ENCODE measurements around the gene DZIP3. TPM values are rescaled to one million over a fixed set of nuclear protein-coding genes. Genes with fewer than 3 reads are reported as not detected.
"Not testable (repeated sequence)": the region's sequence is repeated elsewhere in the genome, so short reads cannot be mapped to it uniquely, and the experiment has no call there.

DZIP3 gene
- total RNA-seq, 1 donor from 2014 or later, result 4.7 TPM

DNA sequence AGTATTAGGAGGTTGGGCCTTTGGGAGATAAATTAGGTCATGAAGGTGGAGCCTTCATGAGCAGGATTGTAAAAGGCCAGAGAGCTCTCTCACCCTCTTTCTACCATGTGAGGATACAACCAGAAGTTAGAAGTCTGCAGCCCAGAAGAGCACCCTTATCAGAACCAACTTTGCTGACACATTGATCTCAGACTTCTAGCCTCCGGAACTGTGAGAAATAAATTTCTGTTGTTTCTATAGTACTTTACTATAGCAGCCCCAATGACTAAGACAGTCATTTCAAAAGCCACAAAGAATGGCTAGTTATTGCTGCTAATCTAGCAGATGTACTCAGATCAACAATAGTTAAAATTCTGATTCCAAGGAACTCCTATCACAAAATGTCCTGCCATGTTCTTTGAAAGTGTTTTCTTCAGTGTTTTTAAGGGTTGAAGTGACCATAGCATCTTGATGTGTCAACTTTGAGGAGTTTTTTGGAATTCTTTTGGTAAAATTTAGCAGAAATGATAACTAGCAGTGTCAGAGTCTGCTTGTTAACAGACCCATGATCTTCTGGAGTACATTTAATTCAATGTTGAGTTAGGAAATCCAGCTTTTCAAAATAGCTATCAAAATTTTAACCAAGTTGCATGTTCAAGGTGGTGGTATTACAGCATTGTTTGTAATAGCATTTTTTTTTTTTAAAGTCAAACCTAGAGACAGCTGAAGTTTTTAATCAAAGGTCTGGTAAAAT is 10.3 kb downstream of the DZIP3 start:
- no peak for DNase-seq (ENCODE audit: low read depth, low spot score)

DNA sequence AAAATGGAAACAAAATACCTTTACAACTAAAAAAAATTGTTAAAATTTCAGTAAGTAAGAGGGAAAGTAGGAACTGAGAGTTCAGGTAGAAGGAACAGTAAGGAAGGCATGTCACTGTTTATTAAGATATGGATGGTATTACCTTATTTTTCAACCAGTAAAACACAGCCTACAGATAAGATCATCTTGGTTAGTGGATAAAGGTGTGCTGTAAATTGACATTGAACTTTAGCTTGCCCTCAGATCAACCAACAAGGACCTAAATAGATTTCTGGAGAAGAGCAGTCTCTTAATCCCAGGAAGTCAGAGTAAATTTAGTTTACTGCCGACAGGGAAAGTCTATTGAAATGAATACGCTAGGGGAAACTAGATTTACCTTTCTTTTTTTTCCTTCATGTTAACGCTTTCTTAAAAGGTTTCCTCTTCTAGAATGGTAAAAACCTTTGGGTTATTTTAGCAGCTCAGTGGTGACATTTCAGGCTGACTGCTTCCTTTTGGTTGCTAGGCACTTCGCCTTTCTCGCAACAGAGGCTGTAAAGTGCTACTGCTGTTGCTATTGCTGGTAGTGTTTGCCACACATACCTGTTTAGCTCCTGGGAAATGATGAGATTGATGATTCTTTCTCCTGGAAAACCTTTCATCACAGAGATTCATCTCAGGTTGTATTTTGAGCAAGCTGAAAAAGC is 12.9 kb downstream of the DZIP3 start:
- DNase-seq (ENCODE audit: low read depth, low spot score), result no peak

DNA sequence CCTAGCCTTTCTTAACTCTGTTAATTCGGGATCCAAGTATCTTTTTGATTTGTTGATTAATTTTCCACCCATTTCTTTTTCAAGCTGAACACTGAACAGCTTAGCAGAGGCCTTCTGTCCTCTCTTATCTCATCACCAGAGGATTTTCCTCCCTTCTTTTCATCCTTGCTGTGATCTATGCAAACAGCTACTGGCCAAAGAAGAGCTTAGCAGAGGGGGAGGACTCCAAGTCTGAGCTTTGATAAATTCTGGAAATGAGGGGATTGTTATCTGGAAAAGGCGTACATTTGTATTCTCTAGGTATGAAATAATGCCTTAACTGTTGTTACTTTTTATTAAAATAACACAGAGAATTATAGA is 13.4 kb downstream of the DZIP3 start:
- DNase-seq (ENCODE audit: low read depth, low spot score), result no peak

DNA sequence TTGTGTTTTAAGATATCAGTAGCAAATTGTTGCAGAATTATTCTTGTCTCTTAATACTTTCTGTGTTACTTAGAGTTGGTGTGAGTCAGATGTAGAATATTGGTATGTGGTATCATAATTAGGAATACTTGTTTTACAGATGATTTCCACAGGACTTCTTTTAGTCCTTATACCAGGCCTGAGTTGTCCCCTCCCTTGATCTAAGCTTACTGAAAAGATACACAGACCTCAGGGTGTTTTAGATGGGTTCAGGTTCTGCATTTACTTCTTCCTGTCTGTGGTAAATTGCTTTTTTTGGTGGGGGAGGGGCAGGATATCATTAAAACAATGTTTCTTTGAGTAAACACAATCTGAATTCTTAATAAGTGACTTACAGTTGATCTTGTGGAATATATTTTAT is 14.2 kb downstream of the DZIP3 start:
- no peak for DNase-seq (ENCODE audit: low read depth, low spot score)

DNA sequence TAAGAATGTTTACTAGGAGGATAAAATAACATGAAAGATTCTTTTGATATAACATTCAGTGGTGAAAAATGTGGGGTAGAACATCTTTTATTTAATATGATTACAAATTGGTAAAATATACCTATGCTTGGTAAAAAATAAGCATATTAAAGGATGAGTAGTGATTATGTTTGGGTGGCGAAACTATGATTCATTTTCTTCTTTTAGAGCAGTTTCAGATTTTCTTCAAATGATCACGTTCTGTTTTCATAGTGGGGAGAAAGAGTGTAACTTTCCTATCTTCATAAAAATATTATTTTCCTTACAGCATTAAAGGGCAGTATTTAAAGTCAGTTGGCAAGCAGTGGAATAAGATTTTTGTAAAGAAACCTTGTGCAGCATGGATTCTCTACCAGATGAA is 15.5 kb downstream of the DZIP3 start:
- DNase-seq (ENCODE audit: low read depth, low spot score), result no peak

DNA sequence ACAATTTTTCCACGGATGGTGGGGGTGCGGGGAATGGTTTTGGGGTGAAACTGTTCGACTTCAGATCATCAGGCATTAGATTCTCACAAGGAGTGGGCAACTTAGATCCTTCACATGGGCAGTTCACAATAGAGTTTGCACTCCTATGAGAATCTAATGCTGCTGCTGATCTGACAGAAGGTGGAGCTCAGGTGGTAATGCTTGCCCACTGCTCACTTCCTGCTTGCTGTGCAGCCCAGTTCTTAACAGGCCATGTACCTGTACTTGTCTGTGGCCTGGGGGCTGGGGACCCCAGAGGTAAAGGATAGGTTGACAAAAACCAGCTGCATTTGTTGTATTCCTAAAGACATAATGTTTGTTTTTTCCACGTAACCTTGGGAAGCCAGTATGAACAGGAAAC is 16.0 kb downstream of the DZIP3 start:
- no peak for DNase-seq (ENCODE audit: low read depth, low spot score)

DNA sequence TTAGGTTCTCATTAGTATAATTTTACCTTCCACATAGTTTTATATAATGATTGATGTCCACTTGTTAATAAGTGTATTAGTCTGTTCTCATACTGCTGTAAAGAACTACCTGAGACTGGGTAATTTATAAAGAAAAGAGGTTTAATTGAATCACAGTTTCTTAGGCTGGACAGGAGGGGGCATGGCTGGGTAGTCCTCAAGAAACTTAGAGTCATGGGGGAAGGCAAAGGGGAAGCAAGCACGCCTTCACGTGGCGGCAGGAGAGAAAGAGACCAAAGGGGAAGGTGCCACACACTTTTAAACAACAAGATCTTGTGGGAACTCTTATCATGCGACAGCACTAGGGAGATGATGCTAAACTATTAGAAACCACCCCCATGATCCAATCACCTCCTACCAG is 19.2 kb downstream of the DZIP3 start:
- DNase-seq (ENCODE audit: low read depth, low spot score), result no peak

DNA sequence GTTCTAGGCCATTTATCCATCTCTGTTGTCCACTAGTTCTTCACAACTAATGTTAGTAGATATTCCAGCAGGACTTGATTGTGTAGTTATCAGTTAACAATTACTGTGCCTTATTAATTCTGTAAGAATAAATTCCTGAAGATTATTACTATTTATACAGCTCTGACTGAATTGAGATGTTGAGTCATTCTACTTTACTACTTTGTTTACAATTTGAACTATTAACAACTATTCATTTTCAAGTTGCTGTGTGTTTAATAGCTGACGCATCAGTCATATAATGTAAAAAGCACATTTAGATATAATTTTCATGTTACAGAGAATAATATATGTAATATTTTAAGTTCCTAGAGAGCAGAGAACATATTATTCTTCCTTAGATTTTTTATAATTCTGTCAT is 21.1 kb downstream of the DZIP3 start:
- no peak for DNase-seq (ENCODE audit: low read depth, low spot score)

DNA sequence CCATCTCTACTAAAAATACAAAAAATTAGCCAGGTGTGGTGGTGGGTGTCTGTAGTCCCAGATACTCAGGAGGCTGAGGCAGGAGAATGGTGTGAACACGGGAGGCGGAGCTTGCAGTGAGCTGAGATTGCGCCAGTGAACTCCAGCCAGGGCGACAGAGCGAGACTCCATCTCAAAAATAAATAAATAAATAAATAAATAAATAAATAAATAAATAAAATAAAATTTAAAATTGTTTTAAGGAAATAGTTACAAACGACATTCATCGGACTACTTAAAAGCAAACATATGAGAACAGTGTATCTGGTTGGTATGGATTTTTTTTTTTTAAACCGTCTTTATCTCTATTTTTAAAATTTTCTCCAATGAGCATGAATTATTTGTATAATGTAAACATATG is 26.6 kb downstream of the DZIP3 start:
- DNase-seq (ENCODE audit: low read depth, low spot score), result not testable (repeated sequence)

DNA sequence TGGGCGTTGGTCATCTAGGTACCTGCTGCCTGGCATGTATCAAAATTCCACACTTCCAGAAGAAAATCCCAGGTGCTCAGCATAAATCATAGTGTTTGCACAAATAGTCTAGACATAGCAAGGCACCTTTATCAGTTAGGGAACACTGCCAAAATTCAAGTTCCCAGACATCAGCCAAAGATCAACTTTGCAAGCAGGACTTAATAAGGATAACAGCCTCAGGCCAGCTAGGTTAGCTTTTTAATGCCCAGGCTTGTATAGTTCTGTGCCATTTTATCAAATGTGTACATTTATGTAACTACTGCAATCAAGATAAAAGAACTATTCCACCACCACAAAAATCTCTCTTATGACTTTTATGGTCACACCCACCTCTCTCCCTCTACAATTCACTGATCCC is 30.7 kb downstream of the DZIP3 start:
- DNase-seq (ENCODE audit: low read depth, low spot score), result no peak

DNA sequence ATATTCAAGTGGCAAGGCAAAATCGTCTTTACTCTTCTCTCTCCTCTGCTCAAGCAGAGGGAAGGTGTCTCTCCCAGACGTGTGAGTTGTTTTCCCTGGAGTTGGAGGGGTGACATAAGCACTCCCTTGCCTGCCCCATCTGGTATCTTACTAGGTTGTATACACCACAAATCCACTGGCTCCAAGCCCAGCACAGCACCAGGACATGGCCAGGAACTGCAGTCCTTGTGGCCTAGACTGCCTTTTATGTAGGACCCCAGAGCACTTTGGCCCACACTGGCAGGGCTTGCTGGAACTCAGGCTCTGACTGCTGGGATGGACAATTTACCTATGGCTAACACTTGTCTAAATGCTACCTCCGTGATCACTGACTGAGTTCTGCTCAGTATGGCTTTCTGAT is 34.0 kb downstream of the DZIP3 start:
- DNase-seq (ENCODE audit: low read depth, low spot score), result no peak

DNA sequence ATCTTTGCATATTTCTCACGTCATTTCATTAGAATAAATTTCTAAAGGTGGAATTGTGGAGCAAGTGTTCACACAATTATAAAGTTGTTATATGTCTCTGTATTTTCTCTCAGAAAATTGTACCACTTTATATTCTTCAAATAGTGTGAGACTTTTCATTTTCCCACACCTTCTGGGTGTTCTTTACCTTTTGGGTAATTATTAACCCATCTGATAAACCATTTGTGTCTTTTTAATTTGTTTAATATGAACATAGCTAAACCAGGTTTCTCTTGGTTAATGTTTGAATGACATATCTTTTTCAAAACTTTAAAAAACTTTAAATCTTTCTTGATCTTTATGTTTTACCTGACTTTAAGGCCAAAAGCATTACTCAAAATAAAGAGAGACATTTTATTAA is 40.5 kb downstream of the DZIP3 start:
- no peak for DNase-seq (ENCODE audit: low read depth, low spot score)

DNA sequence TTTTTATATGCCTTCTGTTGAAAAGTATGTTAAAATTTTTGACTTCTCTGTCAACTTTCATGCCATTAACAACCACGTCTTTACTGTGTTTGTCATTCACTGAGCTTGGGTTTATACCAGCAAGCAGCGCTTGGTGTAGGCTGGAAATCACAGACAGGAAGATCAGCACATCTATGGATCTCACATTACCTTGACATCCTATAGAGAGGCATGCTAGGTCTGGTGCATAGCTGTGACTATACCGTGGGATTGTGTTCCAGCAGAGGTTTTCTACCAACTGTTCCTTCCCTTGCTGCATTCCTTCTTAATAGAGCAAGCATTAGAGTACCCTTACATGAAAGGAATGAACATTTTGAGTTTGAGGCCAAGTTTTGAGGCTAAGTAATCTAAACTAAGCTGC is 53.0 kb downstream of the DZIP3 start:
- DNase-seq (ENCODE audit: low read depth, low spot score), result no peak

DNA sequence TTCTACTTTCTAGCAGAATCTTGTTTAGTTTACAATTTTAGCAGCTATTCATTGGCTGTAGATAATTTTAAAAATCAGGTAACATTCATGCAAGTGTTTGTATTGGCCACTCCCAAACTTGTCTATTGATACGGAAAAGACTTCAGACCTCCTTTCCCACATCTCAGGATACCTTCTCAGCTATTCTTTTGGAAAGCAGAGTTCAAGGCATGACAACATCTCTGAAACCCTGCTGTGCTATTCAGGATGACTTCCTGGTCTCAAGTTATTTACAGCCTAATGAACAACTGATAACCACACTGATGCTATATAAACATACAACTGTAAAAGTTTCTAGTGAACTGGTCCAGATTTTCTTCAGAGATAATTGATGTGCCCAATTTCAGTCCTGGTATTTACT is 55.8 kb downstream of the DZIP3 start:
- no peak for DNase-seq (ENCODE audit: low read depth, low spot score)

DNA sequence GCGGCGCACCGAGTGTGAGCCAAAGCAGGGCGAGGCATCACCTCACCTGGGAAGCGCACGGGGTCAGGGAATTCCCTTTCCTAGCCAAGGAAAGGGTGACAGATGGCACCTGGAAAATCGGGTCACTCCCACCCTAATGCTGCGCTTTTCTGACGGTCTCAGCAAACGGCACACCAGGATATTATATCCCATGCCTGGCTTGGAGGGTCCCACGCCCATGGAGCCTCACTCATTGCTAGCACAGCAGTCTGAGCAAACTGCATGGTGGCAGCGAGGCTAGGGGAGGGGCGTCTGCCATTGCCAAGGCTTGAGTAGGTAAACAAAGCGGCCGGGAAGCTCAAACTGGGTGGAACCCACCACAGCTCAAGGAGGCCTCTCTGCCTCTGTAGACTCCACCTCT is 66.1 kb downstream of the DZIP3 start:
- DNase-seq (ENCODE audit: low read depth, low spot score), result not testable (repeated sequence)

DNA sequence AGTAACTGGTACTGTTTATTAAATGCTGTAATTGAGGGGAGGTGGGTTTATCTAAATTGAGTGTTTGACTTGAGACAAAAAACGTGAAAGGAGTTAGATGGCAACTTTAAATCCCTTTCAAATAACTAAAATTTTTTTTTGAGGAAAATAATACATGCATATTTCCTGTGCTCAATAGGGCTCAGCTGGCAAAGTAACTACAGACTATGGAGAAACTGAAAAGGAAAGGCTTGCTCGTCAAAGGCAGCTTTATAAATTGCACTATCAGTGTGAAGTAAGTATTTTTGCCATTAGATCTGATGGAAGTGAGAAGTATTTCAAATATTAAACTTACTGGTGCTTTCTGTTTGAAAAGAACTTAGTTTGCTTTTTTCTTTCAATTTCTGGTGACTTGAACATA is 72.2 kb downstream of the DZIP3 start:
- DNase-seq (ENCODE audit: low read depth, low spot score), result no peak

DNA sequence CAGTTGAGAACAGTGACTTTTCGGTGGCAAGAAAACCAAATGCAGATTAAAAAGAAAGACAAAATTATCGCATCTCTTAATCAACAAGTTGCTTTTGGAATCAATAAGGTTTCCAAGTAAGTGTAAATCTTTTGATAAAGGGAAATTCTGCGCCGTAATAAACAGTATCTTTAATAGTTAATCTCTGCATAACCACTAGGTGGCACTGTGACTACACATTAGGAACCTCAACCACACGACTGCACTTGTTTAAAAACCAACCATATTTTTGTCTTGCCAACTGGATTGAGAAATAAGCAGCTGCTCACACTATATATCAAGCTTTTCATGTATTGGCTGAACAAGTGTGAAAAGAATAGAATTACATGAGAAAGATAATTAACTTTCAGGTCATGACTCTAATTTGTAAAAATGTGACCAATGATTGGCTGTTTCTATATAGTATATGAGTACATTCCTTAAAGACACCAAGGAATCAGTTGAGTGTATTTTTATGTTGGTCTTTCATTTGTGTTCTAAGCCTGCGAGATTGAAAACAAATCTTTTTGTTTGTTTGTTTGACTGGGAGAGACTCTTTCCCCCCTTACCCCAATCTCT is 72.7 kb downstream of the DZIP3 start:
- peak; percentile 20 for DNase-seq (ENCODE audit: low read depth, low spot score)

DNA sequence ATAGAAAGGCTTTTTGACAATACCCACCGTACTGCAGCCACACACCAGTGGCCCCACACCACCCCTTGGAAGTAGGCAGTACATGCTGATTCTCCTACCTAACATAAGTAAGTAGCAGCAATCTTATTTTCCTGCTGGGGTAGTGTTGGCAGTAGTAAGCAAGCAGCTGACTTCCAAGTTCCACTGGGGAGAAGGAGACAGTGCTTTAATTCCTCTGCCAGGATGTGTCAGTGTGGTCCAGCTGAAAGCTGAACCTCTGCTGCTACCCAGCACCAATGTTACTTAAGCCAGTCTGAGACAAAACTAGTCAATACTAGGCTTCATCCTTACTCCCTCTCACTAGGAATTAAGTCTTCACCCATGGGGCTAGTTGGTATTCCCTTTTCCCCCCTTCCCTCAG is 74.7 kb downstream of the DZIP3 start:
- no peak for DNase-seq (ENCODE audit: low read depth, low spot score)

DNA sequence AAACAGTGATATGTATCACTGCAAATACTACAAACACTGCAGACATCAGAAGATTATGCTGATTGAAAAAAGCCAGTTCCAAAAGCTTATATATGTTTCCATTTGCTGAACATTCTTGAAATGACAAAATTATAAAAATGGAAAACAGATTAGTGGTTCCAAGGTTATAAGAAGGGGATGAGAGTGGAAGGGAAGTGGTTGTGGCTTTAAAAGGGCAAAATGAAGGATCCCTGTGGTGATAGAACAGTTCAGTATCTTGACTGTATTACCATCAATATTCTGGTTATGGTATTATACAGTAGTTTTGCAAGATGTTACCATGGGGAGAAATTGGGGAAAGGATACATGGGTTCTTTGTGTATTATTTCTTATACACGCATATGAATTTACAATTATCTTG is 77.8 kb downstream of the DZIP3 start:
- no peak for DNase-seq (ENCODE audit: low read depth, low spot score)

DNA sequence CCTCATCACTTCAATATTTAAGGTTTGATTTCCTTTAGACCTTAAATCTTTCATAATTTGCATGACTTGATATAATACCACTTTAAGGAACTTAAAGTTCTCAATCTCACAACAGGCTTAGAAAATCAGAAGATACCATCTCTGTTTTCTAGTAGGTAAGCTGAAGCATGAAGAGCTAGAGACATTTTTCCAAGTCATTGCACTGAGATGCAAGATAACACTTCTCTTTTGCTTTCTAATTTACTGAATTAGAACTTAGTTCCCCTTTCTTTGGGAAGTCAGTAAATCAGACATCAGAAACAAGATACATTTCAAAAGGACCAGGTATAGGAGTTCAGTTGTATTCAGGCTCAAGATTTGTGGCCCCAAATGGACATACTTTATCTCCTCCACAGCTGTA is 79.7 kb downstream of the DZIP3 start:
- no peak for DNase-seq (ENCODE audit: low read depth, low spot score)

DNA sequence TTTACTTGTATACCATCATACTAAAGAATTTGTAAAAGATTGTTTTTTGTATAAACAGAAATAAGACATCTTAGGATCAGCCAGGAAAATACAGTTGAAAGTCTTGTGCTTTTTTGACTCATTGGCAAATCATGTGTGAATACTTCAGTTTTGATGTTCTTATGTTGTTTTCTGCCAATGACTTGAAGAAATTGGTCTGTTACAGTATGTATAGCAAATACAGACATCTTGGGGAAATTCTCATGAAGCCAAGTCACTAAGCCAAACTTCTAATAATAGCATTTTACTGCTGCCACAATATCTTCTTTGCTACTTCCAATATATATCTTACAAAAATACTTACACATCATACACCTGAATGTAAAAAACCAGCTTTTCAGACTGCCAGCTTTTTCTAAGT is 83.2 kb downstream of the DZIP3 start:
- DNase-seq (ENCODE audit: low read depth, low spot score), result no peak

DNA sequence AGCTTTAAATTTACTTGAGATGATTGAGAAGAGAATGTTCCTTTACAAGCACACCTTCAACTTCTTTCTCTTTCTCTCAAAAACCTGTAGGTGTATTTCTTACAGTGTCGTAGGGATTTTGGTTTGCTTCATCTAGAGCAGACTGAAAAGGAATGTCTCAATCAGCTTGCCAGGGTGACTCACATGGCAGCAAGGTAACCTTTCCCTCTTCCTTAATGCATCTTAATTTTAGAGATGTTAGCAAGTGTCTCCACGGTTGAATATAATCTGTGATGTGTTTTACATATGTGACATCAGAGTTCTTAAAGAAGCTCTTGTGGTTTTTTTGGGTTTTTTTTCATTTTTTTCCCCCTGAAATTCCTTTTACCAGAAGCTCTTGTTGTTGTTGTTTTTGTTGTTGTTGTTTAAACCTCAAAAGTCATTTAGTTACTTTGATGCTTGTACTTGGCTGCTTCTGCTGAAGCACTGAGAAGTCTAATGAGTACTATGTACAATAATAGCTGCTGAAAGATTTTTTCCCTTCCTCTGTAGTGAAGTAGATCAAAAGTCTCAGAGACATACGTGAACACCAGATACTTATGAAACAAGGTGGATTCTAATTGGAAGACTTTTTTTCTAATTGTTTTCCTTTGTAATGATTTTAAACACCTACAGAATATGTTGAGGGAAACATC is 84.6 kb downstream of the DZIP3 start:
- DNase-seq (ENCODE audit: low read depth, low spot score), result no peak

DNA sequence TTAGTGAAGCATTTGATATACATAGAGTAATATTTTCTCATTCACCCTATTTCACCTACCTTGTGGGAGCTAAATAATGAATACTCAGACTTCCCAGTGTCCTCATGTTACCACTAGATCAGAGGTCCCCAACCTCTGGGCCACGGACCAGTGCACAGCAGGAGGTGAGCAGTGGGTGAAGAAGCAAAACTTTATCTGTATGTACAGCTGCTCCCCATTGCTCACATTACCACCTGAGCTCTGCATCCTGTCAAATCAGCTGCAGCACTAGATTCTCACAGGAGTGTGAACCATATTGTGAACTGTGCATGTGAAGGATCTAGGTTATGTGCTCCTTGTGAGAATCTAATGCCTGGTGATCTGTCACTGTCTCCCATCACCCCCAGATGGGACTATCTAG is 88.3 kb downstream of the DZIP3 start:
- no peak for DNase-seq (ENCODE audit: low read depth, low spot score)

All from pulmonary artery endothelial cell (primary cell).